ENCODE measurements around the gene SNPH.

SNPH gene

GRCh38 chr20:1328680-1329330 is 62.7 kb downstream of the SNPH start, which contains the start of gene SDCBP2:
SDCBP2 (minus strand) TSS chr20:1329139; CDS start chr20:1320416, 8,723 bp downstream.
- no peak within 1 kb of the TSS for H3K4me2 ChIP-seq (ENCODE audit: insufficient read depth, low read length, poor library complexity, severe bottlenecking)
- H2BK15ac ChIP-seq (ENCODE audit: low read length): no peak within 1 kb of the TSS
- no peak for DNase-seq (ENCODE audit: low spot score)
- H2BK120ac ChIP-seq (ENCODE audit: low read depth, low read length): no peak within 1 kb of the TSS
- H3K79me1 ChIP-seq (ENCODE audit: low read depth, low read length): peaks cover 16% of the 10 kb centered on the region
- H3K27ac ChIP-seq (replicated peaks; ENCODE audit: low read length): no peak within 1 kb of the TSS
- no peak within 1 kb of the TSS for H2BK12ac ChIP-seq (ENCODE audit: low read length)
- H3K4ac ChIP-seq (ENCODE audit: low read length): no peak within 1 kb of the TSS
- no peak within 1 kb of the TSS for H4K91ac ChIP-seq (ENCODE audit: low read depth, low read length, poor library complexity)
- no peaks in the 10 kb centered on the region for H3K27me3 ChIP-seq (ENCODE audit: control insufficient read depth in 3 of 3, insufficient read depth in 3 of 3, low read depth in 1 of 3, low read length in 3 of 3)
- H2BK5ac ChIP-seq (ENCODE audit: low read length): peak within 1 kb of the TSS; percentile 9
- peaks cover 13 to 20% of the 10 kb centered on the region in 2 donors for H3K4me1 ChIP-seq (ENCODE audit: control insufficient read depth in 2 of 2, insufficient read depth in 1 of 2, low read depth in 1 of 2, low read length in 2 of 2)
- H2AFZ ChIP-seq (ENCODE audit: low read length): no peak within 1 kb of the TSS
- no peak within 1 kb of the TSS for H3K14ac ChIP-seq (ENCODE audit: low read length)
- peaks cover 12 to 47% of the 10 kb centered on the region in 2 donors for H3K36me3 ChIP-seq (replicated peaks in 1 of 2; ENCODE audit: control insufficient read depth in 2 of 2, insufficient read depth in 2 of 2, low read length in 2 of 2)
- H3K18ac ChIP-seq (ENCODE audit: low read length): no peak within 1 kb of the TSS
- H3K23ac ChIP-seq (ENCODE audit: low read depth, low read length, poor library complexity): no peak within 1 kb of the TSS
- no peak within 1 kb of the TSS for H4K8ac ChIP-seq (ENCODE audit: low read depth, low read length)
- no peak within 1 kb of the TSS for H3K9ac ChIP-seq (ENCODE audit: low read depth, low read length, poor library complexity)
- no CpG with 5 or more reads among the region's 8 CpGs for whole genome bisulfite sequencing, 2 donors (ENCODE audit: extremely low coverage in 2 of 2, insufficient read length in 2 of 2, insufficient replicate concordance in 1 of 2)
- no peak within 1 kb of the TSS for H2AK5ac ChIP-seq (ENCODE audit: low read depth, low read length)
- H3K9me3 ChIP-seq (replicated peaks in 1 of 2; ENCODE audit: control insufficient read depth in 2 of 2, insufficient read depth in 1 of 2, low read depth in 1 of 2, low read length in 2 of 2): no peaks in the 10 kb centered on the region
- H3K4me3 ChIP-seq (ENCODE audit: low read length in 2 of 2): no peak within 1 kb of the TSS

- H4K8ac ChIP-seq (ENCODE audit: low read depth, low read length): no peak overlapping the region
- no peak overlapping the region for H3K23ac ChIP-seq (ENCODE audit: low read depth, low read length, poor library complexity)
- no peak overlapping the region for H3K18ac ChIP-seq (ENCODE audit: low read length)
- peak overlapping the region; percentile 45 for H3K9ac ChIP-seq (ENCODE audit: low read depth, low read length, poor library complexity)
- peaks cover 12 to 51% of the 10 kb centered on the region in 2 donors for H3K36me3 ChIP-seq (replicated peaks in 1 of 2; ENCODE audit: control insufficient read depth in 2 of 2, insufficient read depth in 2 of 2, low read length in 2 of 2)
- no peak overlapping the region for H2AFZ ChIP-seq (ENCODE audit: low read length)
- H3K4ac ChIP-seq (ENCODE audit: low read length): no peak overlapping the region
- no peak overlapping the region for H3K14ac ChIP-seq (ENCODE audit: low read length)
- no peak overlapping the region for H3K4me3 ChIP-seq (ENCODE audit: low read length in 2 of 2)
- no peak overlapping the region for H2BK15ac ChIP-seq (ENCODE audit: low read length)
- WGBS, 2 donors (ENCODE audit: extremely low coverage in 2 of 2, insufficient read length in 2 of 2, insufficient replicate concordance in 1 of 2): no CpG with 5 or more reads among the region's 6 CpGs
- H2BK5ac ChIP-seq (ENCODE audit: low read length): no peak overlapping the region
- no peak for DNase-seq (ENCODE audit: low spot score)
- no peak overlapping the region for H3K4me2 ChIP-seq (ENCODE audit: insufficient read depth, low read length, poor library complexity, severe bottlenecking)
- no peaks in the 10 kb centered on the region for H3K27me3 ChIP-seq (ENCODE audit: control insufficient read depth in 3 of 3, insufficient read depth in 3 of 3, low read depth in 1 of 3, low read length in 3 of 3)
- H3K4me1 ChIP-seq (ENCODE audit: control insufficient read depth in 2 of 2, insufficient read depth in 1 of 2, low read depth in 1 of 2, low read length in 2 of 2): peaks cover 16 to 17% of the 10 kb centered on the region in 2 donors
- no peaks in the 10 kb centered on the region for H3K9me3 ChIP-seq (replicated peaks in 1 of 2; ENCODE audit: control insufficient read depth in 2 of 2, insufficient read depth in 1 of 2, low read depth in 1 of 2, low read length in 2 of 2)
- no peak overlapping the region for H2BK120ac ChIP-seq (ENCODE audit: low read depth, low read length)
- H2AK5ac ChIP-seq (ENCODE audit: low read depth, low read length): no peak overlapping the region
- H2BK12ac ChIP-seq (ENCODE audit: low read length): no peak overlapping the region
- no peak overlapping the region for H4K91ac ChIP-seq (ENCODE audit: low read depth, low read length, poor library complexity)
- H3K27ac ChIP-seq (replicated peaks; ENCODE audit: low read length): no peak overlapping the region
- peaks cover 17% of the 10 kb centered on the region for H3K79me1 ChIP-seq (ENCODE audit: low read depth, low read length)
These were observed 64.2 kb downstream of the SNPH start for GRCh38 chr20:1330075-1330830.

- Histone ChIP-seq H4K8ac (ENCODE audit: low read depth, low read length) (no peak overlapping the region), H3K36me3 (replicated peaks in 1 of 2; ENCODE audit: control insufficient read depth in 2 of 2, insufficient read depth in 2 of 2, low read length in 2 of 2) (peaks cover 12 to 51% of the 10 kb centered on the region in 2 donors), H2BK12ac (ENCODE audit: low read length) (no peak overlapping the region), H3K23ac (ENCODE audit: low read depth, low read length, poor library complexity) (peak overlapping the region; percentile 12), H2AFZ (ENCODE audit: low read length) (no peak overlapping the region), H3K9me3 (replicated peaks in 1 of 2; ENCODE audit: control insufficient read depth in 2 of 2, insufficient read depth in 1 of 2, low read depth in 1 of 2, low read length in 2 of 2) (no peaks in the 10 kb centered on the region), H3K4ac (ENCODE audit: low read length) (no peak overlapping the region), H3K4me3 (ENCODE audit: low read length in 2 of 2) (no peak overlapping the region), H3K4me1 (ENCODE audit: control insufficient read depth in 2 of 2, insufficient read depth in 1 of 2, low read depth in 1 of 2, low read length in 2 of 2) (peaks cover 13 to 14% of the 10 kb centered on the region in 2 donors), H3K4me2 (ENCODE audit: insufficient read depth, low read length, poor library complexity, severe bottlenecking) (no peak overlapping the region), H3K27me3 (ENCODE audit: control insufficient read depth in 3 of 3, insufficient read depth in 3 of 3, low read depth in 1 of 3, low read length in 3 of 3) (no peaks in the 10 kb centered on the region), H2AK5ac (ENCODE audit: low read depth, low read length) (no peak overlapping the region), H2BK15ac (ENCODE audit: low read length) (no peak overlapping the region), H2BK5ac (ENCODE audit: low read length) (no peak overlapping the region), H4K91ac (ENCODE audit: low read depth, low read length, poor library complexity) (no peak overlapping the region), H3K18ac (ENCODE audit: low read length) (no peak overlapping the region), H3K79me1 (ENCODE audit: low read depth, low read length) (peaks cover 12% of the 10 kb centered on the region), H3K9ac (ENCODE audit: low read depth, low read length, poor library complexity) (no peak overlapping the region), H3K27ac (replicated peaks; ENCODE audit: low read length) (no peak overlapping the region), H2BK120ac (ENCODE audit: low read depth, low read length) (no peak overlapping the region), H3K14ac (ENCODE audit: low read length) (peak overlapping the region; percentile 39)
- WGBS, 2 donors (ENCODE audit: extremely low coverage in 2 of 2, insufficient read length in 2 of 2, insufficient replicate concordance in 1 of 2): no CpG with 5 or more reads among the region's 2 CpGs
- no peak for DNase-seq (ENCODE audit: low spot score)
These were observed 65.0 kb downstream of the SNPH start for GRCh38 chr20:1331101-1331500.

- Histone ChIP-seq H3K79me1 (ENCODE audit: low read depth, low read length) (peaks cover 11% of the 10 kb centered on the region), H2AFZ (ENCODE audit: low read length) (no peak overlapping the region), H2BK15ac (ENCODE audit: low read length) (no peak overlapping the region), H2BK12ac (ENCODE audit: low read length) (no peak overlapping the region), H3K36me3 (replicated peaks in 1 of 2; ENCODE audit: control insufficient read depth in 2 of 2, insufficient read depth in 2 of 2, low read length in 2 of 2) (peaks cover 12 to 51% of the 10 kb centered on the region in 2 donors), H3K9me3 (replicated peaks in 1 of 2; ENCODE audit: control insufficient read depth in 2 of 2, insufficient read depth in 1 of 2, low read depth in 1 of 2, low read length in 2 of 2) (no peaks in the 10 kb centered on the region), H3K4ac (ENCODE audit: low read length) (no peak overlapping the region), H3K4me2 (ENCODE audit: insufficient read depth, low read length, poor library complexity, severe bottlenecking) (no peak overlapping the region), H3K27ac (replicated peaks; ENCODE audit: low read length) (no peak overlapping the region), H3K14ac (ENCODE audit: low read length) (no peak overlapping the region), H3K23ac (ENCODE audit: low read depth, low read length, poor library complexity) (no peak overlapping the region), H4K91ac (ENCODE audit: low read depth, low read length, poor library complexity) (no peak overlapping the region), H3K27me3 (ENCODE audit: control insufficient read depth in 3 of 3, insufficient read depth in 3 of 3, low read depth in 1 of 3, low read length in 3 of 3) (no peaks in the 10 kb centered on the region), H3K4me1 (ENCODE audit: control insufficient read depth in 2 of 2, insufficient read depth in 1 of 2, low read depth in 1 of 2, low read length in 2 of 2) (peaks cover 4 to 9% of the 10 kb centered on the region in 2 donors), H4K8ac (ENCODE audit: low read depth, low read length) (no peak overlapping the region), H2AK5ac (ENCODE audit: low read depth, low read length) (no peak overlapping the region), H3K4me3 (ENCODE audit: low read length in 2 of 2) (no peak overlapping the region), H3K9ac (ENCODE audit: low read depth, low read length, poor library complexity) (no peak overlapping the region), H3K18ac (ENCODE audit: low read length) (no peak overlapping the region), H2BK120ac (ENCODE audit: low read depth, low read length) (no peak overlapping the region), H2BK5ac (ENCODE audit: low read length) (no peak overlapping the region)
- WGBS, 2 donors (ENCODE audit: extremely low coverage in 2 of 2, insufficient read length in 2 of 2, insufficient replicate concordance in 1 of 2): no CpG with 5 or more reads among the region's 6 CpGs
- DNase-seq (ENCODE audit: low spot score): no peak
These were observed 65.8 kb downstream of the SNPH start for GRCh38 chr20:1331801-1332453.
